Germinal center (tissue), 1 donor: ENCODE results near the gene GJB6.

Source experiments
- DNase-seq: peaks from one replicate; pipeline ENCODE4 v3.0.0; 2012; ENCODE audit warnings: mixed read lengths, low spot score

The GJB6 gene

GRCh38 chr13:20227288-20227687, 4.8 kb downstream of the GJB6 start:
- DNase-seq = no peak

- no peak for DNase-seq
Measured at GRCh38 chr13:20222553-20222952, 9.6 kb downstream of the GJB6 start.

- DNase-seq = no peak
Measured at GRCh38 chr13:20221772-20222171, 10.3 kb downstream of the GJB6 start.

- DNase-seq = no peak
Measured at GRCh38 chr13:20219577-20219976, 12.5 kb downstream of the GJB6 start.

- no peak for DNase-seq
Measured at GRCh38 chr13:20217168-20217567, 15.0 kb downstream of the GJB6 start.

- no peak for DNase-seq
Measured at GRCh38 chr13:20209948-20210347, 22.2 kb downstream of the GJB6 start.

- DNase-seq = no peak
Measured at GRCh38 chr13:20206698-20207235, 25.4 kb downstream of the GJB6 start.

GRCh38 chr13:20206065-20206697, 25.9 kb downstream of the GJB6 start:
- no peak for DNase-seq

GRCh38 chr13:20198781-20199180, 33.3 kb downstream of the GJB6 start:
- no peak for DNase-seq

GRCh38 chr13:20197361-20197834, 34.7 kb downstream of the GJB6 start:
- peak; percentile 43 for DNase-seq

- DNase-seq = no peak
Measured at GRCh38 chr13:20195801-20196200, 36.3 kb downstream of the GJB6 start.

- DNase-seq = no peak
Measured at GRCh38 chr13:20193907-20194631, 38.0 kb downstream of the GJB6 start.

- DNase-seq = no peak
Measured at GRCh38 chr13:20193162-20193906, 38.8 kb downstream of the GJB6 start.

GRCh38 chr13:20192836-20193161, 39.3 kb downstream of the GJB6 start, which contains the start of gene GJB2:
GJB2 (minus strand) TSS chr13:20192938; CDS start chr13:20189581, 3,357 bp downstream.
- no peak for DNase-seq

- DNase-seq = no peak
Measured at GRCh38 chr13:20192158-20192835, 39.8 kb downstream of the GJB6 start.

- DNase-seq = no peak
Measured at GRCh38 chr13:20191311-20192157, 40.6 kb downstream of the GJB6 start.

- no peak for DNase-seq
Measured at GRCh38 chr13:20190481-20191310, 41.4 kb downstream of the GJB6 start.

- DNase-seq = no peak
Measured at GRCh38 chr13:20190076-20190475, 42.0 kb downstream of the GJB6 start.

- no peak for DNase-seq
Measured at GRCh38 chr13:20188667-20189553, 43.2 kb downstream of the GJB6 start.
